SK-N-MC (cell line): ENCODE results near the gene TCAF2.
"Not testable (repeated sequence)": the region's sequence is repeated elsewhere in the genome, so short reads cannot be mapped to it uniquely, and the experiment has no call there.

Experiments
- EZH2 ChIP-seq: fragments of 200-600 bp; sonication (generic); IDR thresholded peaks from one replicate; pipeline ENCODE4 v1.6.1; 2017; ENCODE audit warnings: antibody characterized with exemption
- POLR2AphosphoS5 ChIP-seq: IDR thresholded peaks from 2 replicates; pipeline ENCODE4 v1.6.1; 2012; ENCODE audit warnings: mild to moderate bottlenecking, low read depth, low read length, borderline replicate concordance

GRCh38 chr7:143620058-143620457 is 716 bp upstream of the TCAF2 start:
- not testable (repeated sequence) for TF ChIP-seq POLR2AphosphoS5, EZH2
